ENCODE data around the gene UBE4B.

DNA sequence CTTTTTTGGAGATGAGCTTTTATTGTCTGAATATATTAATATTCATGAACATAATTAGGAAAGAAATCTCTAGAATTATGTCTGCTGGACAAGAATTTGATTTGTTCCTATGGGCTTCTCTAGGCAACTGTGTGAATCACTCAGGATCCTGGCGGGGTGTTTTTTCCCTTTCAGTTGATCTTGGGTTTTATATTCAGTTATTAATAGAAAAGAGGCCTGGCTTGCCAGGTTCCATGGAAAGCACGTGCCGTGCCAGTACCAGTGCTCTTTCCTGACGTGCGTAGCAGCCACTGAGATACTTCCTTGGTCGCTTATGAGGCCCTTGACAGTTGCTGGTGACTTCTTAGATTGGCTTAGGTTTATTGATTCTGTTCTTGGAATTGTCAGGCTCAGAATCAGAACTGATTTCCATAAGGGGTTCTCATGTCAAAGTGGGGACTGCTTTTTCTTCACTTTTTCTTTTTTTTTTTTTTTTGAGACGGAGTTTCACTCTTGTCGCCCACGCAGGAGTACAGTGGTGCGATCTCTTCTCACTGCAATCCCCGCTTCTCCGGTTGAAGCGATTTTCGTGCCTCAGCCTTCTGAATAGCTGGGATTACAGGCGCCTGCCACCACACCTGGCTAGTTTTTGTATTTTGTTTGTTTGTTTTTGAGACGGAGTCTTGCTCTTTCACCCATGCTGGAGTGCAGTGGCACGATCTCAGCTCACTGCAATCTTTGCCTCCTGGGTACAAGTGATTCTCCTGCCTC, 129.0 kb downstream of the UBE4B start:
- TF ChIP-seq POLR2AphosphoS5 (IDR thresholded peaks at IDR 0.05; ENCODE audit: low read depth, low read length) (no peak), POLR2A (IDR thresholded peaks at IDR 0.05; ENCODE audit: low read depth, low read length) (no peak)
